Endothelial cell (in vitro differentiated cells): ENCODE data around the gene MOB3B. TPM values are rescaled to one million over a fixed set of nuclear protein-coding genes. Genes with fewer than 3 reads are reported as not detected.

Source experiments
- DNase-seq: peaks from one replicate; pipeline ENCODE4 v3.0.0; 2021; ENCODE audit warnings: low spot score
- H3K27ac Mint-ChIP-seq: one replicate; pipeline ENCODE4 v1.8.0; 2021; ENCODE audit warnings: mixed read lengths, inconsistent platforms; ENCODE audit not compliant: unreplicated experiment
- H3K27me3 Mint-ChIP-seq: one replicate; pipeline ENCODE4 v1.8.0; 2021; ENCODE audit warnings: mild to moderate bottlenecking, moderate library complexity, mixed read lengths, inconsistent platforms; ENCODE audit not compliant: unreplicated experiment
- H3K36me3 Mint-ChIP-seq: one replicate; pipeline ENCODE4 v1.8.0; 2021; ENCODE audit warnings: mild to moderate bottlenecking, low read depth, mixed read lengths, inconsistent platforms; ENCODE audit not compliant: unreplicated experiment
- H3K4me1 Mint-ChIP-seq: one replicate; pipeline ENCODE4 v1.8.0; 2021; ENCODE audit warnings: mild to moderate bottlenecking, mixed read lengths, inconsistent platforms; ENCODE audit not compliant: unreplicated experiment
- H3K4me3 Mint-ChIP-seq: one replicate; pipeline ENCODE4 v1.8.0; 2021; ENCODE audit warnings: mild to moderate bottlenecking, mixed read lengths, inconsistent platforms; ENCODE audit not compliant: unreplicated experiment
- H3K9me3 Mint-ChIP-seq: one replicate; pipeline ENCODE4 v1.8.0; 2021; ENCODE audit warnings: mixed read lengths, inconsistent platforms; ENCODE audit not compliant: unreplicated experiment
- total RNA-seq: library from RNA; stranded (reverse); fragmentation: NEBNext Ultra II Directional; extraction: Animal tissue kit (Norgen Biotek cat#: 25700); gene quantifications from one replicate; pipeline ENCODE4 v1.2.1, GENCODE V29; 2021; ENCODE audit not compliant: unreplicated experiment
- TF ChIP-seq, protein P1 (sequence below): fragments of 200-600 bp; sonication (generic); IDR thresholded peaks from one replicate; pipeline ENCODE4 v1.5.0; 2021; ENCODE audit warnings: antibody characterized with exemption; ENCODE audit not compliant: unreplicated experiment

The MOB3B gene
- total RNA-seq, 1 donor from 2014 or later, result 6.4 TPM

DNA sequence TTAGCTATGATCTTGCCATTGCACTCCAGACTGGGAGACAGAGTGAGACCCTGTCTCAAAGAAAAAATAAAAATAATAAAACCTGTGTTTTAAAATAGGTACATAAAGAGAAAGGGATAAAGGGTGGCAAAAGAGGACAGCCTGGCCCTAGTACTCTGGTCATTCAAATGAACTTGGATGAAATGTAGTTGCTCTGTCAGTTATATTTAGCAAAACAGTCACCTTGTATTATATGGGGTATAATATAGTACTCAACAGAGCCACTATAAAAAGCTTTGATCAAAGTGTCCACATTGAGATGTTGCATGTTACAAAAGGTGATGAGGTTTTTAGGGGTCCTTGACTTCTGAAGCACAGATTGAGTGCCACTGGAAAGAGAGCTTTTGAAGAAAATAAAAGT is 171.6 kb downstream of the MOB3B start:
- Mint-ChIP-seq H3K9me3 (no peaks in the 10 kb centered on the region), H3K27me3 (peaks cover 5% of the 10 kb centered on the region), H3K36me3 (peaks cover 6% of the 10 kb centered on the region), H3K4me1 (no peaks in the 10 kb centered on the region), H3K27ac (no peak overlapping the region), H3K4me3 (no peak overlapping the region)
- TF ChIP-seq, protein P1, sequence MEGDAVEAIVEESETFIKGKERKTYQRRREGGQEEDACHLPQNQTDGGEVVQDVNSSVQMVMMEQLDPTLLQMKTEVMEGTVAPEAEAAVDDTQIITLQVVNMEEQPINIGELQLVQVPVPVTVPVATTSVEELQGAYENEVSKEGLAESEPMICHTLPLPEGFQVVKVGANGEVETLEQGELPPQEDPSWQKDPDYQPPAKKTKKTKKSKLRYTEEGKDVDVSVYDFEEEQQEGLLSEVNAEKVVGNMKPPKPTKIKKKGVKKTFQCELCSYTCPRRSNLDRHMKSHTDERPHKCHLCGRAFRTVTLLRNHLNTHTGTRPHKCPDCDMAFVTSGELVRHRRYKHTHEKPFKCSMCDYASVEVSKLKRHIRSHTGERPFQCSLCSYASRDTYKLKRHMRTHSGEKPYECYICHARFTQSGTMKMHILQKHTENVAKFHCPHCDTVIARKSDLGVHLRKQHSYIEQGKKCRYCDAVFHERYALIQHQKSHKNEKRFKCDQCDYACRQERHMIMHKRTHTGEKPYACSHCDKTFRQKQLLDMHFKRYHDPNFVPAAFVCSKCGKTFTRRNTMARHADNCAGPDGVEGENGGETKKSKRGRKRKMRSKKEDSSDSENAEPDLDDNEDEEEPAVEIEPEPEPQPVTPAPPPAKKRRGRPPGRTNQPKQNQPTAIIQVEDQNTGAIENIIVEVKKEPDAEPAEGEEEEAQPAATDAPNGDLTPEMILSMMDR, result no peak
- DNase-seq, result no peak

DNA sequence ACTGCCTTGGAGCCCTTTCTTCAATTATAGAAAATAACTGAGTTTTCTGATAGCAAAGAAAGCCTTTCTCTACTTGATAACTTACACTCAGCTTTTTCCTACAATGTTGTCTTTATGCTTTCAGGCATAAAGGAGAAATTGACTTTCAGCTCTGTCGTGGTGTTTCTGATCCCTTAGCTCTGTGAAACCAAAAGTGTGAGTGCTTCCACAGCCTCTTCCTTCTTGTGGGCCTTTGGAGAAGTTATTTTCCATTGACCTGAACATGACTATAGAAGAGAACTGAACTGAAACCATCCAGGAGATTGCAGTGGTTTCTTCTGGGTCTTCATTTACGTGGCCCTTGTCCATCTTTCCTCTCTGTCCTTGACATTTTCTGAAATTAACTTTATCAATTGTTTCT is 173.2 kb downstream of the MOB3B start:
- Mint-ChIP-seq H3K9me3 (no peaks in the 10 kb centered on the region), H3K36me3 (peaks cover 6% of the 10 kb centered on the region), H3K4me1 (no peaks in the 10 kb centered on the region), H3K4me3 (no peak overlapping the region), H3K27ac (no peak overlapping the region), H3K27me3 (peaks cover 5% of the 10 kb centered on the region)
- DNase-seq, result no peak
- TF ChIP-seq, protein P1, result no peak

DNA sequence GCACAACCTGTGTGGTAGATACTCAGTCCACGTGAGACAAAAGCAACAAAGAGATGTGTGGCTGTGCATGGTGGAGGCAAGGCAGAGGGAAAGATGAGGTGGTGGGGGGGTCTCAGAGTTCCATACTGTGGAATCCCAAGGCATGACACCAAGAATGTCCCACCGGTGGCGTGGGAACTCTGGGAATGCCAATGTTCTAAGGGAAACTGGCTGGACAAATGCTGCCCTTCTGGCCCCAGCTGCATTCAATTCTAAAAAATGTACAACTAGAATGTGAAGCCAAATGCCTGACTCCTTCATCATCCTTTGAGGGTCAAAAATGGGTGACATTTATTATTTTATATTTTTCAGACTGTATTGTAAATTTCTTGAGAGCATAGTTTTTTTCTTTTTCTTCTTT is 174.4 kb downstream of the MOB3B start:
- no peaks in the 10 kb centered on the region for H3K9me3 Mint-ChIP-seq
- DNase-seq, result no peak
- H3K27ac Mint-ChIP-seq, result no peak overlapping the region
- H3K4me1 Mint-ChIP-seq, result no peaks in the 10 kb centered on the region
- peaks cover 6% of the 10 kb centered on the region for H3K36me3 Mint-ChIP-seq
- H3K27me3 Mint-ChIP-seq, result peaks cover 3% of the 10 kb centered on the region
- no peak overlapping the region for H3K4me3 Mint-ChIP-seq
- TF ChIP-seq, protein P1, result no peak

DNA sequence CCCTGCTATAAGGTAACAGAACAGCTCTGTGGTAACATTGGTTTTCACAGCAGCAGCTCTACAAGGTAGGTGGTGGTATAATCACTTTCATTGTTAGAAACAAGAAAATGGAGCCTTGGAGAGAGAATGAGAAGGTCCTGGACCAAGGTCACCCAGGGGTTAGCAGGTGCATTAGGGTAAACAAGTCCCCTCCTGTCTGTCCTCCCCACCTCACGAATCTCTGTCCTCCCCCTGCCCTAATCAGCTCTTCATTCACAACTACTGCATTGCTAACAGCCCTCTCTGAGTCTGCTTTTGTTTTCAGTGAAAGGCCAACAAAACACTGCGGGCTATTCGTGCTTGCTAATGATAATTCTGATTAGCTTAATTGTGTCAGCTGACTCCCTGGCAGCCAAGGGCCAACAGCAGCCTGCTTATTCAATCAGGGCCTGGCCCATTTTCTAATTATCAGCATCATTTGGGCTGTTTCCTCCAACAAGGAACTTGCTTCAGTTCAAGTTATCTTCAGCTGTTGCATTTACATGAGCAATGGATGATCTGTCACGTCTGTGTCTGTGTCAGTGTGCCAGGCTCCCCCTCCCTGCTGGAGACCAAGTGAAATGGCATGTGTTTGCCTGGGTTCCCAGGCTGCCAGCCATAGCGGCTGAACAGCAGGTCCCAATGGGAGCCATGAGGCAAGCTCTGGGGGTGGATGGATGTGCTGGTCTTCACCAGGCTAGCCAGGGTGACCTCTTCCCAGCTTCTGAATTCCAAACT is 176.0 kb downstream of the MOB3B start:
- no peak for DNase-seq
- H3K4me1 Mint-ChIP-seq, result peaks cover 4% of the 10 kb centered on the region
- H3K36me3 Mint-ChIP-seq, result peaks cover under 1% of the 10 kb centered on the region
- H3K9me3 Mint-ChIP-seq, result no peaks in the 10 kb centered on the region
- no peaks in the 10 kb centered on the region for H3K27me3 Mint-ChIP-seq
- H3K4me3 Mint-ChIP-seq, result no peak overlapping the region
- no peak overlapping the region for H3K27ac Mint-ChIP-seq
- TF ChIP-seq, protein P1, result no peak

DNA sequence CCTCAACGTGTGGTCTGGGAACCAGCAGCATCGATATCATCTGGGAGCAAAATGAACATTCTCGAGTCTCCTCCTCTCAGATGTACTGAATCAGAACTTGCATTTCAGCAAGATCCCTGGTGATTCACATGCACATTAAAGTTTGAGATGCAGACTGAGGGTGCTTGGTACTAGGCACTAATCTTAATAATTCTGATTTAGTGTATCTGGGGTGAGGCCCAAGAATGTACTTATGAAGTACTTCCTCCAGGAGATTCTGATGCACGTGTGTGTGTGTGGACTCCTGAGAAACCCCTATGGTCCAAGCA is 176.5 kb downstream of the MOB3B start:
- no peak for DNase-seq
- TF ChIP-seq, protein P1, result no peak
- H3K9me3 Mint-ChIP-seq, result no peaks in the 10 kb centered on the region
- H3K4me3 Mint-ChIP-seq, result no peak overlapping the region
- H3K27me3 Mint-ChIP-seq, result no peaks in the 10 kb centered on the region
- no peaks in the 10 kb centered on the region for H3K36me3 Mint-ChIP-seq
- H3K4me1 Mint-ChIP-seq, result peaks cover 4% of the 10 kb centered on the region
- H3K27ac Mint-ChIP-seq, result no peak overlapping the region
